Activated T-helper 17 cell treated with anti-CD3 and anti-CD28 coated beads, Interleukin-2, amount 50 U/mL, for 72 hours (primary cell): ENCODE data around the gene RPUSD2. TPM values are rescaled to one million over a fixed set of nuclear protein-coding genes. Genes with fewer than 3 reads are reported as not detected.
"Not testable (repeated sequence)": the region's sequence is repeated elsewhere in the genome, so short reads cannot be mapped to it uniquely, and the experiment has no call there.

Experiments used
- ATAC-seq: fragments of 150-1000 bp; cut with Tn5 transposase; replicated peaks from 2 replicates; pipeline ENCODE4 v1.10.0; 2021; ENCODE audit warnings: mild to moderate bottlenecking, moderate library complexity
- H3K27ac Mint-ChIP-seq: one replicate; pipeline ENCODE4 v1.8.0; 2022; ENCODE audit warnings: mixed read lengths
- H3K27me3 Mint-ChIP-seq: one replicate; pipeline ENCODE4 v1.8.0; 2022; ENCODE audit warnings: mixed read lengths
- H3K36me3 Mint-ChIP-seq: one replicate; pipeline ENCODE4 v1.8.0; 2022; ENCODE audit warnings: low read depth, mild to moderate bottlenecking, mixed read lengths
- H3K4me1 Mint-ChIP-seq: one replicate; pipeline ENCODE4 v1.8.0; 2022; ENCODE audit warnings: mixed read lengths
- H3K4me3 Mint-ChIP-seq: one replicate; pipeline ENCODE4 v1.8.0; 2022; ENCODE audit warnings: mild to moderate bottlenecking, mixed read lengths
- H3K9me3 Mint-ChIP-seq: one replicate; pipeline ENCODE4 v1.8.0; 2022; ENCODE audit warnings: mixed read lengths
- total RNA-seq, 2 donors: library from RNA; stranded (reverse); gene quantifications; one replicate each; pipeline ENCODE4 v1.2.3, GENCODE V29; 2022

RPUSD2 gene
- total RNA-seq, 2 donors from 2014 or later = 8.5 to 14.2 TPM

DNA sequence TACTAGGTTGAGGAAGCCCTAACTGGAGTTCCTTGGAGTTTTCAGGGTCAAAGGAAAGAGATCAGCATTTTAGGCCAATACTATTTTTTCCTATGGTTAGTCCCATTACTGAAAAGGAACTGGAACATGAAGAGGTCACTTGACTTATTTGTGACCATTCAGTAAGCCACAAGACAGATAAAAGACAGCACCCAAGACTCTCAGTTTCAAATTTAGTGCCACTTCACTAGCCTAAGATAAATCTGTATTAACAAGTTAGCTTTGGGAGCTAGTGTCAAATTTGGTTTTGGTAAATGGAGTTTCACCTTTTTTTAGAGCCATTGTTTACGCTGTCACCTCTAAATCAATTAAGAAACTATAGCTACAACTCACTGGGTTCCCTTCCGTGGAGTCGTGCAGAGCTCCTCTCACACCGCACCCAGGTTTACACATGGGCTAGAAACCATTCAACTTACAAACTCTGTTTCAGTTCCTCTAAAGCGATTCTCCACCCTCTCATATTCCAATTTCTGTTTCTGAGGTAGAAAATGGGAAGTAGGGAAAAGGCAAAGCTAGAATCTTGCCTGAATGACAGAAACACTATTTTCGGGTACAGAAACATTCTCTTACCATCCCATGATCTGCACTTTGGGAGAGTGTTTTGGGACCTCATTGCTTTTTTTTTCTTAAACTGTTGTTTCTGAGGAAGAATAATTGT is 18.6 kb upstream of the RPUSD2 start:
- no peaks in the 10 kb centered on the region for H3K4me1 Mint-ChIP-seq
- no peak for ATAC-seq
- H3K9me3 Mint-ChIP-seq = no peaks in the 10 kb centered on the region
- H3K36me3 Mint-ChIP-seq = peaks cover 87% of the 10 kb centered on the region
- H3K4me3 Mint-ChIP-seq = no peak overlapping the region
- no peaks in the 10 kb centered on the region for H3K27me3 Mint-ChIP-seq
- H3K27ac Mint-ChIP-seq = no peak overlapping the region

DNA sequence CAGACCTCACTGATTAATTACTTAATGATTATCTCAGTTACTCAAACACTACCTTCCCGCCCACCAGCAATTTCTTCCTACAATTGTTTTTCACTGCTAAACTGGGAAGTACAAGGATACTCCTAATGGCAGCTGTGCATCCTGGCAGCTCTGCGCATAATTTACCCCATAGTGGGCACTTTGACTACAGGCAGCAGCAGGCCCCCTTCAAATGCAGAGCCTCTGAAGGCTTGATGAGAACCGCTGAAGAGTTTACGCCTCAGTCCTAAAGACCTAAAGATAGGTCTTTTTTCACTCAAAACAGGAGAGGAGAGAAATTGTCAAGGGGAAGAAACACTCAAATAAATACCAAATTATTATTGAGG is 15.0 kb upstream of the RPUSD2 start:
- Mint-ChIP-seq H3K4me1 (no peaks in the 10 kb centered on the region), H3K27ac (no peak overlapping the region), H3K27me3 (no peaks in the 10 kb centered on the region), H3K9me3 (no peaks in the 10 kb centered on the region), H3K4me3 (no peak overlapping the region), H3K36me3 (peaks cover 97% of the 10 kb centered on the region)
- ATAC-seq = no peak

DNA sequence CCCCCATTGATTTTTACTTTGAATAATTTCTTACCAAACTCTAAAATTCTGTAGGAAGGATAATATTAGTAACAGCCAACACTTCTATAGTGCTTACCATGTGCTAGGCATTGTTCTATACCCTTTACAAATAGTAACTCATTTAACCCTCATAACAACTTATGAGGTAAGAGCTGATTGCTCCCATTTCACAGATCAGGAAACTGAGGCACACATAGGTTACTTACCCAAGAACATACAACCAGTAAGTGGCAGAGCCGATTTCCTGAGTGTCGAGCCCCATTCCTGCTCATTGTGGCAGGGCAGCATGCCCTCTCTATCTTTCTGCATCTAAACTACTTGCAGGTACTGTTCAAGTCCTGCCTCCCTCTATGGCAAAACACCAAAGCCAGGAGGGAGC is 13.2 kb upstream of the RPUSD2 start:
- no peaks in the 10 kb centered on the region for H3K9me3 Mint-ChIP-seq
- no peaks in the 10 kb centered on the region for H3K27me3 Mint-ChIP-seq
- no peak overlapping the region for H3K4me3 Mint-ChIP-seq
- H3K27ac Mint-ChIP-seq = no peak overlapping the region
- peaks cover 96% of the 10 kb centered on the region for H3K36me3 Mint-ChIP-seq
- H3K4me1 Mint-ChIP-seq = peaks cover 5% of the 10 kb centered on the region
- no peak for ATAC-seq

DNA sequence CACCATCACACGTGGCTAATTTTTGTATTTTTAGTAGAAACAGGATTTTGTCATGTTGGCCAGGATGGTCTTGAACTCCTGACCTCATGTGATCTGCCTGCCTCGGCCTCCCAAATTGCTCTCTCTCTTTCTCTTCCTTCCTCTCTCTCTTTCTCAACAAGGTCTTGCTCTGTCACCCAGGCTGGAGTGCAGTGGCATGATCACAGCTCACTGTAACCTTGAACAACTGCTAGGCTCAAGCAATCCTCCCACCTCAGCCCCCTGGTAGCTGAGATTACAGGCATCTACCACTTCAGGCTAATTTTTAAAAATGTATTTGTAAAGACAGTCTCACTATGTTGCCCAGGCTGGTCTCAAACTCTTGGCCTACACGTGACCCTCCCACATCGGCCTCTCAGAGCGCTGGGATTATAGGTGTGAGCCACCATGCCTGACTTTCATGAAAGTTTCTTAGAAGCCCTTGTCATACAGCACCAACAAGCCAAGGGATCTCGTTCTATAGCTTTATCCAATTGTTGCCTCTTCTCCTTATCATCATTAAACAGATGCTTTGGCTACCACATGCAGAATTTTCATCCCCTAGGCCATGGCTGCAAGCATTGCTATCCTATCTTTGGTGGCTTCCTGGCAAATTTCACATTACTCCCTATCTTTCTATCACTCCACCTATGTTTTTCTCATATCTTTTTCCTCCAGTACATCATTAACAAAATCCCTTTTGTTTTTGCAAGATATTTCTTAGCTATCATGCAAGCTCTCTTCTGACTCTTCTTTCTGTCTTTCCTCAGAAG is 10.0 kb upstream of the RPUSD2 start:
- Mint-ChIP-seq H3K27ac (no peak overlapping the region), H3K4me3 (no peak overlapping the region), H3K4me1 (peaks cover 5% of the 10 kb centered on the region), H3K36me3 (peaks cover 86% of the 10 kb centered on the region), H3K9me3 (no peaks in the 10 kb centered on the region), H3K27me3 (no peaks in the 10 kb centered on the region)
- no peak for ATAC-seq

DNA sequence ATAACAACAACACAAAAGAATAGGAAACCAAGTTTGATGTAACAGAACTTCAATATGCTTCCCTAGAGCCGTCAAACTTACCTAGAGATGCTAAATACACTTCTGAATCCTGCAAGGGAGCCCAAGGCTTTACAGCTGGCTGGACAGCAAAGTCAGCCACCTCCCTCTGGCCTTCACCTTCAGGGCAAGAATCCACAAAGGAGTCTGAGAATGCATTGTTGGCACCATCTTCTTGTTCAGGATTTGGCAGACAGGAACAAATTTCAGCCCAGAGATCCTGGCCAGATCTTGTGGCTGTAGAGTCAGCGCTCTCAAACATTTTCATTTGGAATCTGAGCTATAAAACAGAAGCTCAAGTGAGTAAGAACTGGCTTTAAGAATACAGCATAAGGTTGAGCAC is 6.4 kb upstream of the RPUSD2 start:
- ATAC-seq = no peak
- Mint-ChIP-seq H3K4me3 (peak overlapping the region; percentile 96), H3K27me3 (no peaks in the 10 kb centered on the region), H3K4me1 (peaks cover 11% of the 10 kb centered on the region), H3K36me3 (peaks cover 51% of the 10 kb centered on the region), H3K9me3 (no peaks in the 10 kb centered on the region), H3K27ac (no peak overlapping the region)

DNA sequence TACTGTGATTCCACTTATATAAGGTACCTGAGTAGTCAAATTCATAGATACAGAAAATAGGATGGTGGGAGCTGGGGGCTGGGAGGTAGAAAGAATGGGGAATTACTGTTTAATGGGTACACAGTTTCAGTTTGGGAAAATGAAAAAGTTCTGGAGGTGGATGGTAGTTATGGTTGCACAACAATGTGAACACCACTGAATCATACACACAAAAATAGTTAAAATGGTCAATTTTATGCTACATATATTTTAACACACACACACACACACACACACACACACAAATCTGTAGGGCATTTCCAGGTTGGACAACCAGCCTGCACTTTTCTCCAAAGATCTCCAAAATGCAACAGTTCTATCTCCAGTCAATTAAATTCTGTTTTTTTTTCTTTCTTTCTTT is 5.7 kb upstream of the RPUSD2 start:
- peaks cover 43% of the 10 kb centered on the region for H3K36me3 Mint-ChIP-seq
- no peak for ATAC-seq
- peaks cover 11% of the 10 kb centered on the region for H3K4me1 Mint-ChIP-seq
- H3K4me3 Mint-ChIP-seq = peak overlapping the region; percentile 96
- H3K27me3 Mint-ChIP-seq = no peaks in the 10 kb centered on the region
- H3K27ac Mint-ChIP-seq = no peak overlapping the region
- H3K9me3 Mint-ChIP-seq = no peaks in the 10 kb centered on the region

DNA sequence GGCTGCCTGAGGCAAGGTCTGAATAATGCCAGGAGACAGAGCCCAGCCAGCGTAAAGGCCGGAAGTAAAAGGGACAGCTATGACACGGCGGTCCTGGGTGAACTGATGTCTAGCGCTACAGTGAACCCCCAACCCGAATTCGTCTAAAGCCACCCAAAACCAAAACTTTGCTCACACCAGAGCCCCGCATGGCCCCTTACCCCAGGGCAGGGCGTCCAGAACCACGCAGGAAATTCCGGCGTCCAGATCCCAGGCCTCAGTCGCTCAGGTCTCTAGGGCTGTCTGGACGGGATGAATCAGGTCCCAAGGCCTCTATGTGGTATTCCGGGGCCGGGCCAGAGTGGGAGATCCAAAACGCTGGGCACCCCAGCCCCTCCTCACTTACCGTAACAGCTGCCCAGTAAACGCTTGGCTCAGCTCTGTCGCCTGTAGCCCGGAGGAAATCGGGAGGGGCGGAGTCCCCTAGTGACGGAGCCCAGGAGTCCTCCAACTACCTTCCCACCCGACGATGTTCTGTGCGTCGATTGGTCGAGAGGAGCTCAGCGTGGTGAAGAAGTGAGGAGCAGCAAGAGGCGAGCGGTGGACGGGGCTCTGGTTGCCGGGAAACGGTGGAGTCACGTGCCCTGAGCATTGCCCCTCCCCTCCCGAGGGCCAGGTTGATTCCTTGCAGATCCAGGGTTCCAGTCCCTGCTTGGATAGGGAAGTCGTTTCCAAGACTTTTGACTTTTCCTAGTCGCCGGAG is 4.3 kb upstream of the RPUSD2 start, which contains the start of gene CCDC32:
Gene CCDC32 (minus strand): TSS at position 452 of the 742 bp plus-strand sequence. CDS start 2,027 bp downstream, outside the sequence.
- H3K9me3 Mint-ChIP-seq = no peaks in the 10 kb centered on the region
- H3K36me3 Mint-ChIP-seq = peaks cover 30% of the 10 kb centered on the region
- no peaks in the 10 kb centered on the region for H3K27me3 Mint-ChIP-seq
- peaks cover 18% of the 10 kb centered on the region for H3K4me1 Mint-ChIP-seq
- peak; percentile 96 for ATAC-seq
- H3K27ac Mint-ChIP-seq = peak within 1 kb of the TSS; percentile 87
- H3K4me3 Mint-ChIP-seq = peak within 1 kb of the TSS; percentile 96

DNA sequence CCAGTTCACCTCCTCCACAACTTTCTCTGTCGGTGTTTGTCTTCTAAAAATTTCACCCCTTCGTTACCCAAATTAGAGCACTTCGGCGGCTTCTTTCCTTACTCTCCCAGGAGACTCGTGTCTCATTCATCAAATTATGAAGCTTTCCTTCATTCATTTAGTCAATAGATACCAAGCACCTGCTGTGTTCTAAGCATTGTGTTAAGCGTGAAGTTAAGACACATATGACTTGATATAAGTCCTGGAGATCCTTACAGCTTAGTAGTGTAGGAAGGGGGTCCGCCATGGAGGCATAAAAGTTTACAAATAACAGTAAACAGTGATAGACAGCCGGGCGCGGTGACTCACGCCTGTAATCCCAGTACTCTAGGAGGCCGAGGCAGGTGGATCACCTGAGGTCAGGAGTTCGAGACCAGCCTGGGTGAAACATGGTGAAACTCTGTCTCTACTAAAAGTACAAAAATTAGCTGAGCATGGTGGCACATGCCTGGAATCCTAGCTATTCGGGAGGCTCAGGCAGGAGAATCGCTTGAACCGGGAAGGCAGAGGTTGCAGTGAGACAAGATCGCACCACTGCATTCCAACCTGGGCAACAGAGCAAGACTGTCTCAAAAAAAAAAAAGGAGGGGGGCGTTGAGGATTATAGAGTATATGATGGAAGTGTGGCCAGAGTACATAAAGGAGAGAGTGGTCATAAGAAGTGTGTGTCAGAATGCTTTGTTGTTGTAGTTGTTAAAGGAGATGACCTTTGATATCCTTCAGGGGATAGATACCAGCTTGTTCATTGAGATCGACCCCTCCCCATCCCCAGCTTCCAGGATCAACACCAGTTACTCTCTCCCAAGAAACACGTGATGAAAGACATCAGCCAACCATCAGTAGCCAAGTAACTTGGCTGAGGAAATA is 3.5 kb upstream of the RPUSD2 start:
- Mint-ChIP-seq H3K27me3 (no peaks in the 10 kb centered on the region), H3K36me3 (peaks cover 23% of the 10 kb centered on the region), H3K9me3 (no peaks in the 10 kb centered on the region), H3K4me3 (peak overlapping the region; percentile 96), H3K27ac (peak overlapping the region; percentile 87), H3K4me1 (peaks cover 18% of the 10 kb centered on the region)
- no peak for ATAC-seq

DNA sequence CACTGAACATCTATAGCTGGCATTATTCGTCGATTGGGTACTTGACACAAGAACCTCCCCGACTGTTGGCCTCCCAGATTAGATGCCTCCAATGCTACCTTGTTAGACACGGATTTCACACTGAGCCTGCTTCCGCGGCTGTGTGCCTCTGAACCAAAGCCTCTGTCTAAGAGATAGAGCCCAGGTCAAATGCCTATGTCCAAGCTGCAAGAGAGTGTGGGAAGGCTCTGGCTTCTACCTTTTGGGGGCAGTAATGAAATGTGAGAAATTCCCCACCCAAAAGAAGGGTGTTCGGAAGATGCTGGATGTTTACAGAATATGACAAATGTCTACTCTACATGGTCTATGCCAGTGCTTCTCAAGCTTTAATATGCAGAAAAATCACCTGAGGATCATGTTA is 2.0 kb upstream of the RPUSD2 start:
- Mint-ChIP-seq H3K27ac (no peak overlapping the region), H3K4me3 (peak overlapping the region; percentile 2), H3K27me3 (no peaks in the 10 kb centered on the region), H3K36me3 (peaks cover 19% of the 10 kb centered on the region), H3K4me1 (peaks cover 22% of the 10 kb centered on the region), H3K9me3 (no peaks in the 10 kb centered on the region)
- no peak for ATAC-seq

DNA sequence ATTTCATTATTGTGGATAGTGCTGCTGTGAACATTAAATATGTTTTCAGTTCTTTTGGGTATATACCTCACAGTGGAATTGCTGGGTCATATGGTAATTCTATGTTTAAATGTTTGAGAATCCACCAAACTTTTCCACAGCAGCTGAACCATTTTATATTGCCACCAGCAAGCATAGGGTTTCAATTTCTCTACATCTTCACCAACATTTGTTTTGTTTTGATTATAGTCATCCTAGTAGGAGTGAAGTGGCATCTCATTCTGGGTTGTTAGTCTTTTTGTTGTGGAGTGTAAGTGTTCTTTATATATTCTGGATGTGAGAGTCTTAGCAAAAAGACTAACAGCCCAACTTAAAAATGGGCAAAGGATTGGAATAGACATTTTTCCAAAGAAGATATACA is 6.0 kb downstream of the RPUSD2 start:
- no peaks in the 10 kb centered on the region for H3K9me3 Mint-ChIP-seq
- no peaks in the 10 kb centered on the region for H3K27me3 Mint-ChIP-seq
- H3K4me3 Mint-ChIP-seq = no peak overlapping the region
- no peak for ATAC-seq
- H3K4me1 Mint-ChIP-seq = peaks cover 9% of the 10 kb centered on the region
- peak overlapping the region; percentile 5 for H3K27ac Mint-ChIP-seq
- H3K36me3 Mint-ChIP-seq = peaks cover 46% of the 10 kb centered on the region

DNA sequence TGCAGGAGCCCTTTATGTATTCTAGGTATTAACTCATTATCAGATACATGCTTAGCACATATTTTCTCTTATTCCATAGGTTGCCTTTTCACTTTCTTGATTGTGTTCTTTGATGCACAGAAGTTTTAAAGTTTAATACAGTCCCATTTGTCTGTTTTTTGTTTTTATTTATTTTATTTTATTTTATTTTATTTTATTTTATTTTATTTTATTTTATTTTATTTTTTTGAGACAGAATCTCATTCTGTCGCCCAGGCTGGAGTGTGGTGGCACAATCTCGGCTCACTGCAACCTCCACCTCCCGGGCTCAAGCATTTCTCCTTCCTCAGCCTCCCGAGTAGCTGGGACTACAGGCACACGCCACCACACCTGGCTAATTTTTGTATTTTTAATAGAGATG is 7.8 kb downstream of the RPUSD2 start:
- H3K36me3 Mint-ChIP-seq = peaks cover 36% of the 10 kb centered on the region
- not testable (repeated sequence) for H3K4me1 Mint-ChIP-seq, H3K27ac Mint-ChIP-seq, ATAC-seq, H3K9me3 Mint-ChIP-seq, H3K27me3 Mint-ChIP-seq, H3K4me3 Mint-ChIP-seq

DNA sequence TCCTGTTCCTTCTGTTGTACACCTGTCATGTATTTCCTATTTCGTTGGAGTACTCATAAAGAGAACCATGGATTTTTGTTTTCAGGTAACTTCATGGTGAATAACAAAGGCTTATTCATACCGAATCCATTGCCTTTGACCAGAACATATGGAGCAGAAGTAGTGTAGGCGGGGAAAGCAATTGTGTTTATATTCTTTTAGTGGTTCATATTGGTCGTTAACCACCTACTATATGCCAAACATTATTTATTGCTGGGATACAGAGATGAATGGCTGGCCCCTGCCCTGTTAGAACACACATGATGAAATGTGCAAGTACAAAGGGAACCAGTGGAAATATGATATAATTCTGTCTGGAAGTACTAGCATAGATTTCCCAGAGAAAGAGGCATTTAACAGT is 9.8 kb downstream of the RPUSD2 start:
- ATAC-seq = peak; percentile 26
- no peaks in the 10 kb centered on the region for H3K4me1 Mint-ChIP-seq

DNA sequence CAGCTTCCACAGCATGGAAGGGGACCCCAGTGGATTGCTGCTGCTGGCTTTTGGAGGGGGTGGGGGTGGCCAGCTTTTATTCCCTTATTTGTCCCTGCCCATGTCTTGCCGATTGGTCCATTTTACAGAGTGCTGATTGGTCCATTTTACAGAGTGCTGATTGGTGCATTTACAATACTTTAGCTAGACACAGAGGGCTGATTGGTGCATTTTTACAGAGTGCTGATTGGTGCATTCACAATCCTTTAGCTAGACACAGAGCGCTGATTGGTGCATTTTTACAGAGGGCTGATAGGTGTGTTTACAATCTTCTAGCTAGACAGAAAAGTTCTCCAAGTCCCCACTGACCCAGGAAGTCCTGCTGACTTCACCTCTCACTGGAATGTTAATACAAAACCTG is 12.7 kb downstream of the RPUSD2 start:
- not testable (repeated sequence) for H3K9me3 Mint-ChIP-seq, H3K4me1 Mint-ChIP-seq, H3K27ac Mint-ChIP-seq, ATAC-seq, H3K27me3 Mint-ChIP-seq, H3K36me3 Mint-ChIP-seq, H3K4me3 Mint-ChIP-seq

More for the DNA sequence above, 9.8 kb downstream of the RPUSD2 start:
- H3K4me3 Mint-ChIP-seq = no peak overlapping the region
- H3K36me3 Mint-ChIP-seq = peaks cover 17% of the 10 kb centered on the region
- H3K27ac Mint-ChIP-seq = no peak overlapping the region
- H3K9me3 Mint-ChIP-seq = no peaks in the 10 kb centered on the region
- H3K27me3 Mint-ChIP-seq = no peaks in the 10 kb centered on the region

DNA sequence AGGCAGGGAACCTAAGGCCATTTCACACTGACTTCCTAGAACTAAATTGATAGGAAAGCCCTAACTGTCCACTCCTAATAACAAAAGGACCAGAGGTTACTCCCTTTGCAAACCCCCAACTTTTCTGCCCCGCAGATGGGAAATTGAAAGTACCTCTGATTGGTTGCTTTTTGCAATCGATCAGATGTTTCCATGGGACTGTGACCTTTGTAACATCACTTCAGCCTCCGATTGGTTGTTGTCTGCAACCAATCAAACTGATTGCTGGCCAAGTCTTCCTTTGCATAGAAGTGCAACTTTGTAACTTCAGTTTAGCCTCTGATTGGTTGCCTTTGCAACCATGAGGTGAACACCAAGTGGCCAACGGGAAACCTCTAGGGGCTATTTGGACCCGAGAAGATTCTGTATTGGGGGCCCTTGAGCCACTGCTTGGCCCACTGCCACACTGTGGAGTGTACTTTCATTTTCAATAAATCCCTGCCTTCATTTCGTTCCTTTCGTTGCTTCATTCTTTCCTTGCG is 13.7 kb downstream of the RPUSD2 start:
- Mint-ChIP-seq H3K9me3 (no peaks in the 10 kb centered on the region), H3K27me3 (no peaks in the 10 kb centered on the region), H3K27ac (no peak overlapping the region), H3K36me3 (no peaks in the 10 kb centered on the region), H3K4me3 (peak overlapping the region; percentile 40), H3K4me1 (no peaks in the 10 kb centered on the region)
- peak; percentile 65 for ATAC-seq
